Measurements from ENCODE around the gene LRRN2.
"Not testable (repeated sequence)": the region's sequence is repeated elsewhere in the genome, so short reads cannot be mapped to it uniquely, and the experiment has no call there.

LRRN2 gene

DNA sequence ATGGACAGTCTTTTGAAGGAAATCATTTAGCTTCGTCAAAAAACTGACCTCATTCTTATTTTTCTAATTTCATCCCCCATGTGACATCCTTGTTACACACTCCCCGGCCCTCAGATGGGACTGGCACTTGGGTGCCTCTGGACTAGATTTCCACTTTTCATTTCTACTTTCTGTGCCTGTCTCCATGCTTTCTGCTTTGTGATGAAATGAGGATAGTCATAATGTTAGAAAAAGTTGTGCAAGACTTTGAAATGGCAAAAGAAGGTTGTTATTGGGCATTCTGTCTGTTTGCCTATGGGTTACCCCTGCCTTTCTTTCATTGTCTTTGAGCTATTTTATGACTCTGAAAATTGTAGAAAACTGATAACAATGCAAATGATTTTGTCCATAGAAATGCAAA is 114.4 kb downstream of the LRRN2 start:
- no peak for DNase-seq

DNA sequence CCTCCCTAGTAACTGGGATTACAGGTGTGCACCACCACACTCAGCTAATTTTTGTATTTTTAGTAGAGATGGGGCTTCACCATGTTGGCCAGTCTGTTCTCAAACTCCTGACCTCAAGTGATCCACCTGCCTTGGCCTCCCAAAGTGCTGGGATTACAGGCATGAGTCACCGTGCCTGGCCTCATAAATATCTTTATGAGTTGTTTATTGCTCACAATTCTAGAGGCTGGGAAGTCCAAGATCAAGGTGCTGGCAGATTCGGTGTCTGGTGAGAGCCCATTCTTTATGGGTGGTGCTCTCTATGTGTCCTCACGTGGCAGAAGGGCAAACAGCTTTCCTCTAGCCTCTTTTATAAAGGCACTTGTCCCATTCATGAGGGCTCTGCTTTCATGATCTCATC is 115.5 kb downstream of the LRRN2 start:
- not testable (repeated sequence) for DNase-seq

DNA sequence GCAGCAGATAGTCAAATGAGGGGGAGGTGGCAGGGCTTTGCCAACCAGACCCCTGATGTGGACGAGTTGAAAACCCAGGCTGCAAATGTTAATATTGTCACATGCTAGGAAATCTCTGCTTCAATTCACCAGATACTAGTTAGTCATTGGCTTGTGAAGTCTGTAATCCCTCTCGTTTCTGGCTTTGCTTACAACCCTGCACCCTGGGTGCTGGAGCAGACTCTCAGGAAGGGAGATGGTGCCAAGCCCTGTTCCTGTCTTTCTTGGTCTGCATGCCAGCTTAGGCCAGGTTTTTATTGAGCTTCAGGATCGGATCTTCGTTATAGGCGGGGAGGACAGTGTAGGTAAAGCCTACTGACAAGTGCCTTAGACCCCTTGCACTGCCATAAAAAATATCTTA is 116.1 kb downstream of the LRRN2 start:
- no peak for DNase-seq

DNA sequence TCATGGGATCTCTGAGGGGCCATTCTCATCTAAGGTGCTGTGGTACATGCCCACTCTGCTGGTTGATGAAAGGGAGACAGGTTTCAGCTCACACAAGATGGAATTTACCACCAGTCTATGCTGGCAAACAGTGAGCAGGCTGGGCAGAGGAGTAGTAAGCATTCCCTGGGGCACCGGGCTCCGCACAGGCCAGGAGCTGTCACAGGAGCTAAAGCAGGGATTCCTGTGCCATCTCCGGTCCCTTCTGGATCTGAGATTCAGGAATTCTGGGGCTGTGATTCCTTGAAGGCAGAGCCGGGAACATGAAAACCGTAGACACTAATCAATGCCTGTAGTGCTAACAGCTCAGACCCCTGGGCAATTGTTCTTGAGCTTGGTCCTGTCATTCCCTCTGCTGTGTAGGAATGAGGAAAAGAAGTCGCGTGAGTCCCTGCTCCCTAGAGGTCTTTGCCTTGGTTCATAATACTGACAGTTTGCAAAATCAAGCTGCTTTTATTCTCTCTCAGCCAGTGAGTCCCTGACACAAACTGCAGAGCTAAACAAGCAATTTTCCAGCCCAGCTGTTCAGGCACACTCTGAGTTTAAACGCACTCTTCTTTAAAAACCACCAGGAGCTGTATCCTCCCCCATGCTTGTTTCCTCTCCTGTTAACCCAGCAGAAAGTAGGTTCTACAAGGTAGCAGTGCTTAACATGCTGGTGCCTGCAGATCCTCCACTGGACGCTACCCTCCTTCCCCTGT is 116.8 kb downstream of the LRRN2 start:
- peak; percentile 61 for DNase-seq
